Adrenal gland (tissue), 5 donors: Measurements from ENCODE around the gene GATAD2A.

Source experiments
- POLR2A ChIP-seq, 2 donors: fragments of 450-650 bp; IDR thresholded peaks; one replicate each; pipeline ENCODE4 v1.6.1; 2017; ENCODE audit warnings: antibody characterized with exemption in 2 of 2, mild to moderate bottlenecking in 2 of 2, moderate library complexity in 1 of 2
- TF ChIP-seq, protein P1 (sequence below), 6 experiments: fragments of 450-650 bp in 4 of 6; fragments of 200-600 bp in 2 of 6; sonication (generic) in 1 of 6; IDR thresholded peaks; 1 replicate in 5 of 6; 2 replicates in 1 of 6; pipeline versions ENCODE4 v1.5.1 to v1.8.0; 2016 to 2021; ENCODE audit warnings: antibody characterized with exemption in 6 of 6, mild to moderate bottlenecking in 2 of 6, moderate library complexity in 1 of 6
- donor health status: DM: no; HTN: no; CAD: no.

DNA sequence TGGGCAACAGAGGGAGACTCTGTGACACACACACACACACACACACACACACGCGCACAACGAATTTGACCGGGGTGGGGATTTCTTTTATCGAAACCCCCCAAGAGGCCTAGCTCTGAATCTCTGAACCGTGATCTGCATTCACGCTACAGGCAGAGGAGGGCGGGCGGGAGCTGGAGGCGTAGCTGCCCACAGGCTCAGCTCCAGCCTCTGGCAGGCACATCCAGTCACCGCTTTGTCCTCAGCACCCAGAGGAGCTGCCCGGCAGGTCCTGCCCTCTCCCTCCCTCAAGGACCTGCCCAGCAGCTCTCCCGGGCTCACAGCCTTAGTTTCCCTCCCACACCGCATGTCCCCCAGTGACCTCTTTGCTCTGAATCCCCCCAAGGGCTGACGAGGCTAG lies 152.6 kb downstream of the GATAD2A start:
- TF ChIP-seq, protein P1, sequence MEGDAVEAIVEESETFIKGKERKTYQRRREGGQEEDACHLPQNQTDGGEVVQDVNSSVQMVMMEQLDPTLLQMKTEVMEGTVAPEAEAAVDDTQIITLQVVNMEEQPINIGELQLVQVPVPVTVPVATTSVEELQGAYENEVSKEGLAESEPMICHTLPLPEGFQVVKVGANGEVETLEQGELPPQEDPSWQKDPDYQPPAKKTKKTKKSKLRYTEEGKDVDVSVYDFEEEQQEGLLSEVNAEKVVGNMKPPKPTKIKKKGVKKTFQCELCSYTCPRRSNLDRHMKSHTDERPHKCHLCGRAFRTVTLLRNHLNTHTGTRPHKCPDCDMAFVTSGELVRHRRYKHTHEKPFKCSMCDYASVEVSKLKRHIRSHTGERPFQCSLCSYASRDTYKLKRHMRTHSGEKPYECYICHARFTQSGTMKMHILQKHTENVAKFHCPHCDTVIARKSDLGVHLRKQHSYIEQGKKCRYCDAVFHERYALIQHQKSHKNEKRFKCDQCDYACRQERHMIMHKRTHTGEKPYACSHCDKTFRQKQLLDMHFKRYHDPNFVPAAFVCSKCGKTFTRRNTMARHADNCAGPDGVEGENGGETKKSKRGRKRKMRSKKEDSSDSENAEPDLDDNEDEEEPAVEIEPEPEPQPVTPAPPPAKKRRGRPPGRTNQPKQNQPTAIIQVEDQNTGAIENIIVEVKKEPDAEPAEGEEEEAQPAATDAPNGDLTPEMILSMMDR (IDR thresholded peaks at IDR 0.05) = no peak
- no peak for TF ChIP-seq POLR2A (IDR thresholded peaks at IDR 0.05)
